GM19240 (cell line): Measurements from ENCODE around the gene SPRED2.
A peak's percentile ranks its signal among the peaks of the same experiment; 100 is the strongest.

Experiments used
- DNase-seq: peaks from one replicate; pipeline ENCODE4 v3.0.0; 2011; ENCODE audit warnings: low spot score; ENCODE audit not compliant: insufficient read length

Gene SPRED2

GRCh38 chr2:65442420-65443020, 10.1 kb upstream of the SPRED2 start:
- no peak for DNase-seq

- DNase-seq, result no peak
These were observed 5.9 kb upstream of the SPRED2 start for GRCh38 chr2:65438137-65438899.

DNA sequence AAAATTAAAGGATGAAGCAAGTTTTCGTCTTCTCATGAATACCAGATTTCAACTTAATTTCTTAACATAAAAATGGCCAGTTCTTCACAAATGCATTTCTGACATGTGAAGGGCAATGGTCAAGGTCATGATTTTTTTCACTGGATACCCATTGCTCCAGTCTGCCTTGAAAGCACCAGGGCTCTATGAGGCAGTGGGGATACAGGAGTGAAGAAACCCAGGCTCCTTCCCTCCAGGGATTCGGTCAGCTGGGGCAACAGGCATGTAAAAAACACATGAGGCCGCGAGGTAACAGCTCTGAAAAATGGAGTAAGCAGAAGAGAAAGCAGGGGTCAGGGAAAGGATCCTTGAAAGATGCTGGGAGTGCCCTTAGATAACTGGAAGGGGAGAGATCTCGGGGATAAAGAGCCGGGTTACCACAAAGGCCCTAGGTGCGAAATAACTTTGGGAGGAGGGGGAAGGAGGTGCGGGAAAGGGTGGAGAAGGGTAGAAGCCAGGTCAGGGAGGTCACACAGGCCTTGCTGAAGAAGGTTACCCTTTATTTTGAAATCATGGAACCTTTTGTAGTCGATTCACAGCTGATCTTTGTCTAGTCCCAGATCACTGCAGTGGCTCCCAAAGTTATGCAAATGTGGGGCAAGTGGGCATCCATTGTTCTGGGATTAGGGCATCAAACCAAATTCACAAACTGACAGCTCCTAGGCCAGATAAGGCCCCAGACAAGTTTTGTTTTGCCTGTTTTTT, 5.2 kb upstream of the SPRED2 start:
- DNase-seq, result no peak

- DNase-seq, result peak; percentile 85
These were observed 4.4 kb upstream of the SPRED2 start for GRCh38 chr2:65436824-65437221.

DNA sequence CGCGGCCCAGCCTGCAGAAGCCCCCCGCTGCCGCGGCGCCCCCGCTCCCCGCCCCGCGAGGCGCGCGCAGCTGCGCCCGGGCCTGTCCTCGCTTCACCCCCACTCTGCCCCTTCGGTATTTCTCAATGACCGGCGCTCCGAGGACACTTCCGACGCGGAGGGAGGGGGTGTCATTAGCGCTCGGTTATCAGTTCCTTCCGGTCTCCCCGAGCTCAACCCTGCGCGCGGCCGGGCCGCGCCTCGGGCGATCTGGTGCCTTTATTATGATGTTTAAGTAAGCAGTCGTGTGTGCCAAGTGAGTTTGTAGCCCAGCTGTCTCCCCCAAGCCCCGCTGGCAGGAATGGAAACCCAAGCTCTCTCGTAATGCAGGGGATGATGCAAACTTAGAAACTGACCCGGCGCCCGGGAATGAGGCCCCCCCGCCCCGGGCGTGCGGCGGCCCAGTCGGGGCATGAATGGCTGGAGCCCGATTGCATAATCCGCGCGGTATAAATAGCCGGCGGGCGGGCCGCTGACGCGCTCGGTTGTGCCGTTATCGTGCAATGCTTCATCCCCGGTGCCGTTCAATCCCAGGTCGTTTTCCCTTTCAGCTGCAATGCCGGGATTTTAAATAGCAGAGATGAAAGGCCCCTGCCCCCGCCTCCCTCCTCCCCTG, 3.9 kb upstream of the SPRED2 start:
- DNase-seq, result no peak

- peak; percentile 66 for DNase-seq
These were observed 3.3 kb upstream of the SPRED2 start for GRCh38 chr2:65435625-65436168.

- no peak for DNase-seq
These were observed 2.3 kb upstream of the SPRED2 start for GRCh38 chr2:65434592-65435241.

GRCh38 chr2:65431421-65432226, 775 bp downstream of the SPRED2 start:
- no peak for DNase-seq

GRCh38 chr2:65430603-65431420, 1.6 kb downstream of the SPRED2 start:
- DNase-seq, result no peak

- DNase-seq, result no peak
These were observed 2.4 kb downstream of the SPRED2 start for GRCh38 chr2:65429786-65430602.

- DNase-seq, result no peak
These were observed 4.9 kb downstream of the SPRED2 start for GRCh38 chr2:65427532-65427931.

- no peak for DNase-seq
These were observed 7.1 kb downstream of the SPRED2 start for GRCh38 chr2:65425276-65425675.

DNA sequence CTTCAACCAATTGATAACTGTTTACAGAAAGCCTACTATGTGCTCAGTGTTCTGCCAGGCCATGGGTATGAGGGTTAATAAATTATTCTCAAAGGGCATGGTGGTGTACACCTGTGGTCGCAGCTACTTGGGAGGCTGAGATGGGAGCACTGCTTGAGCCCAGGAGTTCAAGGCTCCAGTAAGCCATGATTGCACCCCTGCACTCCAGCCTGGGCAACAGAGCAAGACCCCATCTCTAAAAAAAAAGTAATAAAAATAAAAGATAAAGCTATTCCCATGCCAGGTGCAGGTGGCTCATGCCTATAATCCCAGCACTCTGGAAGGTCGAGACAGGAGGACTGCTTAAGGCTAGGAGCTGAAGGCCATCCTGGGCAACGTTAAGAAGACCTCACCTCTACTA, 8.0 kb downstream of the SPRED2 start:
- DNase-seq, result no peak

- DNase-seq, result no peak
These were observed 11.0 kb downstream of the SPRED2 start for GRCh38 chr2:65421432-65421748.

DNA sequence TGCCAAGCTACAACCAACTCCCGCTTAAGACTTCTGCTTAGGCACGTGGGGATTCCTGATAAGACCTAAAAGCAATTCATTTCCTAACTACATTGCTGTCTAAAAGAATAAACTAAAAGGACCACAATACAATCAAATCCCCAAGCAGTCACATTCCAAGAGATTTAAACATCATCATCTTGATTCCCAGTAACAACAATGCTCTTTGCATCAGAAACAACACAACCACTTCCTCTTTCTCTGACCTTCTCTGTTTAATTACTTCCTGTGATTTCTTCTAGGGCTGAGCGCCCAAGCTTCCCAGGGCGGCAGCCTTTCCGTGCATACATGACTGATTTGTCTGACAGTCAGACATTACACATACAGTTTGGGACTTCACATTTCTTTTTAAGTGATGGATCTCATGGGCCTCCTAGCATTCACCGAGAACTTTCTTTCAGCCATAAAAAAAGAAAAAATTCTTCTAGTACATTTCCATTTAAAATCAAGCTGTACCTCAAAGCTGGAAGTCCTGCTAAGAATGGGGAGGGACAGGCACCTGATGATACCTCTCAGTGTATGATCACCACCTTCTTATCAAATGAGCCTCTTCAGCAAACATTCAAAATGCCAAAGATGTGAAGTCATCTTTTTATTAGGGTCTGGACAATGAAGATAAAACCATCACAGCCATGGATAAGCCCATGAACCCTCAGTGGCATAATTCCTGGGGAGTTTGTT, 11.5 kb downstream of the SPRED2 start:
- DNase-seq, result no peak

- DNase-seq, result no peak
These were observed 14.8 kb downstream of the SPRED2 start for GRCh38 chr2:65417509-65418085.

GRCh38 chr2:65416945-65417344, 15.5 kb downstream of the SPRED2 start:
- no peak for DNase-seq

- DNase-seq, result no peak
These were observed 16.1 kb downstream of the SPRED2 start for GRCh38 chr2:65416321-65416720.
